SIG-M5 treated with dmso at 0.1 percent for 504 hours (cell line): Measurements from ENCODE around the gene RPS6KA2.
"Not testable (repeated sequence)": the region's sequence is repeated elsewhere in the genome, so short reads cannot be mapped to it uniquely, and the experiment has no call there.

Source experiments
- DNase-seq: peaks from one replicate; lab custom pipeline; 2025; ENCODE audit not compliant: unreplicated experiment; lab: John Stamatoyannopoulos, UW

The RPS6KA2 gene

DNA sequence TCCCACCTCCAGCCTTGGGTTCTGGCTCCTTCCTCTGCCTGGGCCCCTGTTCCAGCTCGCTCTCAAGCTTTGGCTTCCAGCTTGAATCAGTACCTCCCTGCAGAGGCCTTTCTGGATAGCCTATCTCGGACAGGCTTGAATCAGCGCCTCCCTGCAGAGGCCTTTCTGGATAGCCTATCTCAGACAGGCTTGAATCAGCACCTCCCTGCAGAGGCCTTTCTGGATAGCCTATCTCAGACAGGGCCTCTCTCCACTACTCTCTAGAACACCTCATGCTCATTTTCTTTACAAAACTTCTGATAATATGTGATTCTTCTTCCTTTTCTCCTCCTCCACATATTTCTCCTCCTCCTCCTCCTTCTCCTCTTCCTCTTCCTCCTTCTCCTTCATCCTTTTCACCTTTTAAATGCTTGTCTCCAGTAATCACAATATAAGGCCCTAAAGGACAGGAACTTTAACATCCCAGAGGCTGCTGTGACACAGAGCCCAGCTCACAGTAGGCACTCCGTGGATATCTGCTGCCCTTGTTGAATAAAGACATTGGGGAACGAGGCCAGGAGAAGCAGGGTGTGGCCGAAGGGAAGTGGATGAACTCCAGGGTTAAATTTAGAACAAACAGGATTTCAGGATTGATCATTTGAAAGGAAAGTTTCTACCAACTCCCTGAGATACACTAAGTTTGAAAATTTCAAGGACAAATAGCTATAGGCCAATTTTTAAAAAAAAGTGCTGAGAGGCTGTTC is 9.3 kb upstream of the RPS6KA2 start:
- DNase-seq: no peak

DNA sequence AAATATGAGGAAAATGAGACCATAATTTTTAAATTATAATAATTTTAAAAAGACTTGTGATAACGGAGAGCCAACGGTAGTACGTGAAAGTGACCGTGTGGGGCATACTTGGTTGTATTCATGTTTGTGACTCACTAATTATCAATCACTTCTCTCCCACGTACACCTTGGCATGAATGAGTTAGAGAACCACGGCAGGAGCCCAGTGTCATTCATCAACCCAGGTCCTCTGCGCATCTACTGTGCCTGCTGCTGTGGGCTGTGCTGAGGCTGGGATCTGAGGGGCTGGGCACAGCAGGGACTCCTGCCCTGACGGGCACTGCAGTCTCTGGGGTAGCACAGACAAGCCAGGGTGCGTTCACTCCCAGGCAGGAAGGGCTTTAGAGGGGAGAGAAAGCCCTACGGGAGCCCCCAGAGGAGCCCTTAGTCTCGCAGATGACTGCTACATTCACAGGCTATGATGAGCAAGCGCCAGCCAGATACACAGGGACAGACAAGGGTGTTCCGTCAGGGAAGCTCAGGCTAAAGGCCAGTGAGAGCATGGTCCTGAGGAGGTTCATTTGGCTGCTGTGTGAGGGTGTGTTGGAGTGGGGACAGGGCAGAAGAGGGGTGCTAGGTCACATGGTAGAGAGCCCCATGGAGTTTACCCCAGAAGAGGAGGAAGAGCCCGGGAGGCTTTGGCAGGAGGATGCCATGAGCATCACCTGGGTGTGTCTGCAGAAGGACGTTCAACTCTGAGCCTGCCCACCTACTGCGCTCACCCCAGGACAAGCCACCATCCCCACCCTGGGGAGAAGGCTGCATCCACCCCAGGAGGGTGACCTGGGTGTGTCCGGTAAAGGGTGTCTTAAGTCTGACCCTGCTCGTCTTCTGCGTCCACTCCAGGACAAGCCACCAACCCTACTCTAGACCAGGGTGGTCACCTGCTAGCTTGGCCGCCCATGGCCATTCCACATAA is 8.2 kb upstream of the RPS6KA2 start:
- no peak for DNase-seq

DNA sequence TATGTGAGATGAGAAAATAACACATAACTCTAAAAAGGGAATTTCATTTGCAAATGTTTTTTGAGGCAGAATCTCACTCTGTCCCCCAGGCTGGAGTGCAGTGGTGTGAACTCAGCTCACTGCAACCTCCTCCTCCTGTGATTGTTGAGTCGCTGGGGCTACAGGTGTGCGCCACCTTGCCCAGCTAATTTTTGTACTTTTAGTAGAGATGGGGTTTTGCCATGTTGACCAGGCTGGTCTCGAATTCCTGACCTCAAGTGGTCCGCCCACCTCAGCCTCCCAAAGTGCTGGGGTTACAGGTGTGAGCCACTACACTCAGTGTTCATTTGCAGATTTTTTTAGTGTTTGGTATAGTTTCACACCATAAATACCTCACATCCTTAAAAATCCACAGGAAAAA is 7.5 kb upstream of the RPS6KA2 start:
- not testable (repeated sequence) for DNase-seq

DNA sequence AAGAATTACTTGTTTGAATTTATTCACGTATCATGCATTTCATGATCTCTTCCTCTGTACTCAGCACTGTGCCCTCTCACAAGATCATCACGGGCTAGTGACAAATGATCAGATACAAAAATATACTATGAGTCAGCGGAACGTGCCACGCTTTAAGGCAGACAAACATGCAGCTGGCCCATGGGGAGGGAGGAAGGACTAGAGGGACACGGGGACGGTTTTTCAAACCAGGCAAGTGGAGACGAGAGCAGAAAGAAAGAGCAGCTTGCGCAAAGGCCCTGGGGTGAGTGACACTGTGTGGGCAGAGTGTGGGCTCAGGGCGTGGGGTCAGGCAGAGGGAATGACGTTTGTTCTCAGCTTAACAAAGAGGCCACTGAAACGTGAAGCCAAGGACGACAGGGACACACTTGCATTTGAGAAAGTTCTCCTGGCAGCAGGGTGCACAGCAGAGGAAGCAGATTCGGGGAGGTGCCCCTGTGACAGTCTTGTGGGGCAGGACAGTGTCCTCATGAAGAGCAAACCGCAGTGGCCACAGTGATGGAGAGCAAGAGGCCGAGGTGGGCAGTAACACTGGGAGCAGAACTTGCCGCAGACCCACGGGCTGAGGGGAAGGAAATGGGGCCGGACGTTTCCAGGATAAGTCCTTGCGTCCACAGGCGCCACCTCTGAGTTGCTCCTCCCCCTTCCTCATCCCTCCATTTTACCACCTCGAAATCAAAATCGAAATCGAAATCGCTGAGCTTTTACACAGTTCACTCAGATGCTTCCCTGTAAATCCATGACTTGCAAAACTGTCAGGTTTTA is 6.9 kb upstream of the RPS6KA2 start:
- DNase-seq: peak; percentile 53

DNA sequence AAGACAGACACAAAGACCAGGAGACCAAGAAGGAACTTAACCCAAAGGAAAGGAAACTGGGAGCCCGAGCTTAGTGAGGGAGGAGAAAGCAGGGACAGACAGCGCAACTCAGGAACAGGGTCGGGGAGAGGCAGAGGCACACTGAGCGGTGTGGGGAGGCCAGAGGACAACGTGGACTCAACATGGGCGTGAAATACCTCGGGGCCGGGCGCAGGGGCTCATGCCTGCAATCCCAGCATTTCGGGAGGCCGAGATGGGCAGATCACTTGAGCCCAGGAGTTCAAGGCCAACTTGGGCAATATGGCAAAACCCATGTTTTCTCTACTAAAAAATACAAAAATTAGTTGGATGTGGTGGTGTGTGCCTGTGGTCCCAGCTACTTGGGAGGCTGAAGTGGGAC is 5.7 kb upstream of the RPS6KA2 start:
- no peak for DNase-seq

DNA sequence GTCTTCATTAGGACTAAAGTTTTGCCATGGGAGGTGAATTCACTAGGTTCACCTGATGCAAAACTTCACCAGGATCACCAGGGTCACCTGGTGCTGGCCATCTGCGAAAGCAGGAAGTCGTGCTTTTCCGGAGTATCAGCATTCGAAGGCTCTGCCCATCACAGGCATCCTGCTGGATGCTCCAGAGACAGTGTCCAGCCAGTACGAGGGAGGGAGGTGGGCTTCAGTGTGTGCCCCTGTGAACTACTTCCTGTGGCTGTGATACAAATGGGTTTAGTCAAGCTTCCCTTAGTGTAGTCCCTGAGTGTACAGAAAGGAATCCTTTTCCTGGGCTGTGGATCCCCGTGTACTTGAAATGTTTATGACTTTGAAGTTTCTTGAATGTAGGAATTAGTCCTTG is 3.4 kb upstream of the RPS6KA2 start:
- no peak for DNase-seq

- no peak for DNase-seq
These were observed 2.6 kb upstream of the RPS6KA2 start for GRCh38 chr6:166629628-166630027.

DNA sequence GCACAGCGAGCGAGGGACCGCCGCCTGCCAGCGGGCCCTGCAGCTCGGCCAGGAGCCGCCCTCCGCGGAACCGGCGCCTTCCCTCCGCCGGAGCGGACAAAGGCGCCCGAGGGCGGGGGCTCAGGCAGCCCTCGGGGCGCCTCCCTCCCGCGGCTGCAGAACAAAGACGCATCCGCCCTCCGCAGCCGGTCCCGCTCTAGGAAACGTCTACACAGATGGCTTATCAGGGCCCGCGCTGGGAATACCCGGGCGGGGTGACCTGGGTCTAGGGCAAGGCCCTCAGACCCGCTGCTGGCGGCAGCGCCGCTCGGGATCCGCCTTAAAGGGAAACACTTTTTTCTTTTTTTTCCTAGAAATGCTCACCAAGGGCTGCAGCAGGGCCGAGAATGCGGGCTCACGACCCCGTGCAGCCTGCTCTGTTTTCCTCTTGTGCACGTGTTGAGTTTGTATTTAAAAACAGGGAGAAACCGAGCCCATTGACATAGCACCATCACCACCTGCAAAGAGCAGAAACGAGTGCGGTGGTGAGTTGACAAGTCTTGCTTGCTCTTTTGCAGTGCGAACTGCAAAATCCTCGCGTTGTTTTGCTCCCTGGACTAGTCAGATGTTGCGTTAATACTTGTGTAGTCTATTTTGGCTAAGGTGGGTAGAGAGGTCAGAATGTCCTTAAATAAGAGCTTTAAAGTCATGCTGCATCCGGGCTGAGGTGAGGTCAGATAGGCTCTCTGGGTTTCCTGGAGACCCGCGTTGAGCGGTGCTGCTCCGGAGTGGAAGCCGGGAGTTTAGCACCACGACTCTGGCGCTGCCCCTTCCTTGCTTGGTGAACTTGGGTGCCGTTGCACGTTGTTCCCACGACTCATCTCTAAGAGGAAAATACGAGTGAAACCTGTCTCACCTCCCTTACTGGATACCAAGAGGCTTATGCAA is 1.1 kb upstream of the RPS6KA2 start:
- peak; percentile 13 for DNase-seq

DNA sequence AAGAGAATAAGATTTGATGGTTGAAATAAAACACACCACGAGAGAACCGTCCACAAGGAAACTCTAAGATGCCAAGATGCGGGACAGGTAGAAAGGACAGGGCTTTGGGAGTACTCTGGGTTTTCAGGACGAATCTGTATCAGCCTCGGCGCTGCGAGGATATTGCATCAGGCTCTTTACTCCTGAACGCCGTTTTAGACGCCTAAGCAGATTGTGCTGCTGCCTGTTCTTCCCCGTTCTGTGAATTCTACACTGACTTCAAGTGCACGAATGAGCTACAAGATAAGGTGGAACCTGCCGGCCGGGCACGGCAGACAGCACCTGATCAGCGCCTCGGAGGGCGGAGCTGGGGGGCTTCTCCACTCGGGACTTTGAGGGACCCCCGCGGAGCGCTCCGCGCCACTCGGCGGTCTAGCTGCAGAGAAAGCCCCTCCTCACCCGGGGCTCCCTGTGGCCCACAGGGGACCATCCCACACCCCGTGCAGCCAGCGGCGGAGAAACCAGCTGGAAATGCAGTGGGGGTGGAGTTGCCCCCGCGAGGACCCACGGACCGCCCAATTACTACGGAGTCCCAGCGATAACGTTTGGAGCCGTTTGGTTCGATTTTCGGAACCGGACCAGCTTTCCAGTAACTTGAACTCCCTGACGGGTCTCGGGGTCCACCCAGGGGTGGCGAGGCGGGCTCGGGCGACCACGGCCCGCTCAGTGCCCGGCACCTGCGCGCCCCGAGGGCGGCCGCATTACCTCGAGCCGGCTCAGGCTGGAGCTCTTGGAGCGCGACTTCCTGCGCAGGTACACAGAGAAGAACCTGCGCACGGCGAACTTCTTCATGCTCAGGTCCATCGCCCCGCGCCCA is 646 bp downstream of the RPS6KA2 start:
- DNase-seq: peak; percentile 16

DNA sequence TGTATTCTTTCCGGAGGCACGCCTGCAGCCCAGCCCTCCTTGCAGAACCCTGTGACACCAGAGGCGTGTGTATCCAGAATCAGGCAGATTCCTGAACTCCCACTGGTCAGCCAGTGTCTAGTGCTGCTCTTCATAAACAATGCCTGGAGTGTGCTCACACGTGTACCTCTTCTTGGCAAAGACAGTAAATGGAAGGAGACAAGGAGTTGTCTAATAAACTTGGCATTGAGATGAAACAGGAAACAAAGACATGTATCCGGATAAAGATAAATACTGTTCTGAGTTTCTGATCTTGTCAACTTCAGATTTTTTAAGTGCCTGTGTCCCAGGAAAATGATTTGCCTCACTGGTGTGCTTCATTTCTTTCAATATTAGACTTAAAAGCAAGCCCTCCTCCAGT is 1.7 kb downstream of the RPS6KA2 start:
- no peak for DNase-seq

- peak; percentile 29 for DNase-seq
These were observed 2.8 kb downstream of the RPS6KA2 start for GRCh38 chr6:166624275-166624674.

DNA sequence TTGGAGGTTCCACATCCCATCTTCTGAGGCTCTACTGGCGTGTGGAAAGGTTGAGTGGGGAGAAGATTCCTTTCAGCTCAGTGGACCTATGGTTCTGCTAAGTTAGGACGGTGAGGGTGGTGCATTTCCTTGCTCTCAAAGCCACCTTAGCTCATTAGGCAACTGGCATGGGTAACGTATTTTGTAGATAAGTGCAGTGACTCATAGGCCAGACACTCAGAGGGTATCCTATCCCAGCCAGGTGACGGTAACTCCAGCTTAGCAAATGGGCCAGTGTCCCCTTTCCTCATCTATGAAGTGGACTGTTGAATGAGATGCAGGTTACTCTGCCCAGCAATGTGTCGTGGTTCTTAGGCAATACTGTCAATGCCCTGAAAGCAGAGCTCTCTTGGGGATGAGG is 3.7 kb downstream of the RPS6KA2 start:
- no peak for DNase-seq

DNA sequence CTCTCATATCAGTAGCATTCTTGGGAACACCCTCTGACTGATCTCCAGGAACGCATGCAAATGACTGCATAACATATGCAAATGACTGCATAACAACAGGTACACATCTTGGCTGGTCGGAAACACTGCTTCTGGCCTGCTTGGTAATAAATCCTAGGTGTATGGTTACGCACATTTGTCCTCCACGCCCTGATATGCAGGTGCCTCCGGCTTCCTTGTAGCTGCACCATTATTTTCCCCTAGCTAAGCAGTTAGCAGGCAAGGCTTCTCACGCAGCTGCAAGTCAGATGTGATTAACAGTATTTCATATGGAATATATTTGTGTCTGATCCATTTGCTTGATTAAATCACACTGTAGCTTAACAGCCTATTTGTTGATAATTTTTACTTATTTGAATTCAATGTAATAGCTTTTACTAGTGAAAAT is 5.9 kb downstream of the RPS6KA2 start:
- no peak for DNase-seq

DNA sequence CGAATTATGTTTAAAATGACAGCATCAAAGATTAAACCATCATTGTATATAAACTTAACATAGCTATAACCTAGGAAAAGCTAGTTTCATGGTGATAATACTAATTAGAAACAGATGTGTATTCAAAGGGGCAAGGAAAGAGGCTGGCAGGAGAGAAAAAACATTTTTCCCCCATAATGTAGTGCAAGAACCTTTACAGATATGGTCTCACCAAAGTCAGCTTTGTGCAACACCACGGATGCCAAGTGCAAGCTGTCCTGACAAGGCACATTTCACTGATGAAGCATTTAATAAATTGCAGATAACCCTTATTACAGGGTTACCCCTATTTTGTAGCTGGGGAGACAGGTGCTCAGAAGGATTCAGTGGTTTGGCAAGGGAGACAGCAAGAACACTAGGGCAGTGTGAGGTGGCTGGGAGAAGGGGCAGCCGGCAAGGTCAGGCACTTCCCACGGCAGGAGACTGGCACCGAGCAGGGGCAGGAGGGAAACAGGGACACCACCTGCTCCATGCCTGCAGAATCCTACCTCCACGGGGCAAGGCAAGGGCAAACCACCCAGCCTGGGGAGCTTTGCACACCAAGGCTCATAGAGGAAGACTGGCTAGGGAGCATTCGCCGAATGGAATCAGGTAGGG is 6.5 kb downstream of the RPS6KA2 start:
- DNase-seq: no peak

DNA sequence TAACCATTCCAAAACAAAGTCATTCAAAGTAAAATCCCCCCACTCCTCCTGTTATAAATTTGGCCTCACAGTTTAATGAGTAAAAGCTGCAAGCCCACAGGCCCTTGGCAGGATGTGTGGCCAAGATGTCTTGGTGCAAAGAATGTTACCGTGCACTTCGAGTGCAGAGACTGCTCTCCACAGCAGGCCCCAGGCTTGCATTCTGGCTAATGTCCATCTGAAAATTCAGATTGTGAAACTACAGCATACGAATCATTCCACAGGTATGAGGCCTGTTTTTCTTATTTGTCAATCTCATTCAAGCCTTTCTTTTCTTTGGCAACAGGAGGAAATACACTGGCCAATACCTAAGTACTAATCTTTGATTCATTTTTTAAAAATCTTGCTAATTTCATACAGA is 7.1 kb downstream of the RPS6KA2 start:
- DNase-seq: no peak

- no peak for DNase-seq
These were observed 7.9 kb downstream of the RPS6KA2 start for GRCh38 chr6:166618866-166619761.

GRCh38 chr6:166618251-166618650 is 8.8 kb downstream of the RPS6KA2 start:
- no peak for DNase-seq

DNA sequence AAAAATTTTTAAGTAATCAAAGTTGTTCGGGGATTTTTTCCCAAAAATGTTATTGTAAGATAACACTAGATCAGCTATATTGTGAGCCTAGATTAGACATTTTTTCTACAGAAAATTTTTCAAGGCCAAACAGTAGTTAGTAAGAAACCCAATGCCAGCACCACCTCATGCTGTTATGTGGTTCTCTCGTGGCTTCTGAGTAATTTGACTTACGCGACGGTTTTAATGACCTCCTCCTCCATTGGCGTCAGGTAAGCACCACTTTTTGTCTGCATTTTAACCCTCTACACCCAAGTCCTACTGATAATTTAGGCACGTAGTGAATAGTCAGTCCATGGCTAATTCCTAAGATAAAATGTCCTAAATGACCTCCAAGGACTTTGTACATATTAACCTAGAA is 9.7 kb downstream of the RPS6KA2 start:
- no peak for DNase-seq
